Measurements from ENCODE around the gene NLRP7.
"Not testable (repeated sequence)": the region's sequence is repeated elsewhere in the genome, so short reads cannot be mapped to it uniquely, and the experiment has no call there.

The NLRP7 gene

GRCh38 chr19:54905803-54906511 lies 41.4 kb downstream of the NLRP7 start, which contains the start of gene NCR1:
Gene NCR1, plus strand, starts transcription at chr19:54906148. Its CDS starts 40 bp downstream, at chr19:54906188.
- H3K9me3 ChIP-seq, result no peaks in the 10 kb centered on the region
- H3K27ac ChIP-seq, result peak within 1 kb of the TSS; percentile 35
- H3K4me3 ChIP-seq (ENCODE audit: low read depth in 1 of 2, low read length in 1 of 2), result no peak within 1 kb of the TSS
- H3K36me3 ChIP-seq, result peaks cover 11% of the 10 kb centered on the region
- peaks cover 18 to 22% of the 10 kb centered on the region in 2 experiments for H3K4me1 ChIP-seq (ENCODE audit: control insufficient read depth in 1 of 2, insufficient read depth in 1 of 2, low read depth in 1 of 2, low read length in 1 of 2)
- peaks cover 24% of the 10 kb centered on the region for H3K27me3 ChIP-seq
- TF ChIP-seq CTCF (IDR thresholded peaks at IDR 0.05), result no peak

GRCh38 chr19:54905421-54905802 lies 41.9 kb downstream of the NLRP7 start:
- H3K9me3 ChIP-seq, result no peaks in the 10 kb centered on the region
- H3K27ac ChIP-seq, result peak overlapping the region; percentile 35
- H3K36me3 ChIP-seq, result peaks cover 9% of the 10 kb centered on the region
- peaks cover 23 to 27% of the 10 kb centered on the region in 2 experiments for H3K4me1 ChIP-seq (ENCODE audit: control insufficient read depth in 1 of 2, insufficient read depth in 1 of 2, low read depth in 1 of 2, low read length in 1 of 2)
- H3K27me3 ChIP-seq, result peaks cover 24% of the 10 kb centered on the region
- H3K4me3 ChIP-seq (ENCODE audit: low read depth in 1 of 2, low read length in 1 of 2), result no peak overlapping the region
- no peak for TF ChIP-seq CTCF (IDR thresholded peaks at IDR 0.05)

- not testable (repeated sequence) for H3K27ac ChIP-seq; H3K36me3 ChIP-seq; H3K9me3 ChIP-seq; H3K4me3 ChIP-seq (ENCODE audit: low read depth in 1 of 2, low read length in 1 of 2)
- H3K27me3 ChIP-seq, result peaks cover 24% of the 10 kb centered on the region
- peaks cover 28 to 33% of the 10 kb centered on the region in 2 experiments for H3K4me1 ChIP-seq (ENCODE audit: control insufficient read depth in 1 of 2, insufficient read depth in 1 of 2, low read depth in 1 of 2, low read length in 1 of 2)
Measured at GRCh38 chr19:54904261-54904660, 43.1 kb downstream of the NLRP7 start.

- peaks cover 24% of the 10 kb centered on the region for H3K27me3 ChIP-seq
Measured at GRCh38 chr19:54903303-54903702, 44.0 kb downstream of the NLRP7 start.

GRCh38 chr19:54902061-54902460 lies 45.3 kb downstream of the NLRP7 start:
- no peaks in the 10 kb centered on the region for H3K9me3 ChIP-seq
- no peak for TF ChIP-seq CTCF (IDR thresholded peaks at IDR 0.05)
- H3K4me3 ChIP-seq (ENCODE audit: low read depth in 1 of 2, low read length in 1 of 2), result no peak overlapping the region
- H3K27me3 ChIP-seq, result peaks cover 24% of the 10 kb centered on the region
- H3K27ac ChIP-seq, result peak overlapping the region; percentile 84
- peaks cover 4% of the 10 kb centered on the region for H3K36me3 ChIP-seq
- H3K4me1 ChIP-seq (ENCODE audit: control insufficient read depth in 1 of 2, insufficient read depth in 1 of 2, low read depth in 1 of 2, low read length in 1 of 2), result peaks cover 28 to 41% of the 10 kb centered on the region in 2 experiments

More at GRCh38 chr19:54903303-54903702, 44.0 kb downstream of the NLRP7 start:
- Histone ChIP-seq H3K36me3 (peaks cover 4% of the 10 kb centered on the region), H3K4me3 (ENCODE audit: low read depth in 1 of 2, low read length in 1 of 2) (no peak overlapping the region), H3K27ac (no peak overlapping the region), H3K9me3 (no peaks in the 10 kb centered on the region), H3K4me1 (ENCODE audit: control insufficient read depth in 1 of 2, insufficient read depth in 1 of 2, low read depth in 1 of 2, low read length in 1 of 2) (peaks cover 28 to 37% of the 10 kb centered on the region in 2 experiments)
- TF ChIP-seq CTCF (IDR thresholded peaks at IDR 0.05), result no peak

- H3K36me3 ChIP-seq, H3K9me3 ChIP-seq: not testable (repeated sequence)
- Histone ChIP-seq H3K4me1 (ENCODE audit: control insufficient read depth in 1 of 2, insufficient read depth in 1 of 2, low read depth in 1 of 2, low read length in 1 of 2) (peaks cover 34 to 46% of the 10 kb centered on the region in 2 experiments), H3K27ac (peak overlapping the region; percentile 84), H3K27me3 (peaks cover 17% of the 10 kb centered on the region), H3K4me3 (ENCODE audit: low read depth in 1 of 2, low read length in 1 of 2) (peak overlapping the region in 1 of 2 experiments; percentile 30)
Measured at GRCh38 chr19:54901153-54901552, 46.2 kb downstream of the NLRP7 start.

GRCh38 chr19:54899646-54900045 lies 47.7 kb downstream of the NLRP7 start:
- not testable (repeated sequence) for H3K4me3 ChIP-seq (ENCODE audit: low read depth in 1 of 2, low read length in 1 of 2); H3K9me3 ChIP-seq

GRCh38 chr19:54898685-54899084 lies 48.6 kb downstream of the NLRP7 start:
- not testable (repeated sequence) for H3K9me3 ChIP-seq; H3K36me3 ChIP-seq; H3K4me3 ChIP-seq (ENCODE audit: low read depth in 1 of 2, low read length in 1 of 2); H3K27ac ChIP-seq; H3K27me3 ChIP-seq
- H3K4me1 ChIP-seq (ENCODE audit: control insufficient read depth in 1 of 2, insufficient read depth in 1 of 2, low read depth in 1 of 2, low read length in 1 of 2), result peaks cover 37 to 44% of the 10 kb centered on the region in 2 experiments

More at GRCh38 chr19:54899646-54900045, 47.7 kb downstream of the NLRP7 start:
- H3K36me3 ChIP-seq, H3K27me3 ChIP-seq: not testable (repeated sequence)
- peak overlapping the region; percentile 62 for H3K27ac ChIP-seq
- peaks cover 37 to 44% of the 10 kb centered on the region in 2 experiments for H3K4me1 ChIP-seq (ENCODE audit: control insufficient read depth in 1 of 2, insufficient read depth in 1 of 2, low read depth in 1 of 2, low read length in 1 of 2)
